GM21423 (cell line): ENCODE data around the gene PROC.

Source experiments
- ATAC-seq: cut with Tn5 transposase; IDR thresholded peaks from one replicate; pipeline ENCODE4 v1.9.1; 2021; ENCODE audit warnings: mild to moderate bottlenecking, moderate library complexity; ENCODE audit not compliant: unreplicated experiment

Gene PROC

DNA sequence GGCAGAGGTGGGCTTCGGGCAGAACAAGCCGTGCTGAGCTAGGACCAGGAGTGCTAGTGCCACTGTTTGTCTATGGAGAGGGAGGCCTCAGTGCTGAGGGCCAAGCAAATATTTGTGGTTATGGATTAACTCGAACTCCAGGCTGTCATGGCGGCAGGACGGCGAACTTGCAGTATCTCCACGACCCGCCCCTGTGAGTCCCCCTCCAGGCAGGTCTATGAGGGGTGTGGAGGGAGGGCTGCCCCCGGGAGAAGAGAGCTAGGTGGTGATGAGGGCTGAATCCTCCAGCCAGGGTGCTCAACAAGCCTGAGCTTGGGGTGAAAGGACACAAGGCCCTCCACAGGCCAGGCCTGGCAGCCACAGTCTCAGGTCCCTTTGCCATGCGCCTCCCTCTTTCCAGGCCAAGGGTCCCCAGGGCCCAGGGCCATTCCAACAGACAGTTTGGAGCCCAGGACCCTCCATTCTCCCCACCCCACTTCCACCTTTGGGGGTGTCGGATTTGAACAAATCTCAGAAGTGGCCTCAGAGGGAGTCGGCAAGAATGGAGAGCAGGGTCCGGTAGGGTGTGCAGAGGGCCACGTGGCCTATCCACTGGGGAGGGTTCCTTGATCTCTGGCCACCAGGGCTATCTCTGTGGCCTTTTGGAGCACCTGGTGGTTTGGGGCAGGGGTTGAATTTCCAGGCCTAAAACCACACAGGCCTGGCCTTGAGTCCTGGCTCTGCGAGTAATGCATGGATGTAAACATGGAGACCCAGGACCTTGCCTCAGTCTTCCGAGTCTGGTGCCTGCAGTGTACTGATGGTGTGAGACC lies at the start of gene PROC:
PROC (plus strand) TSS at position 128 of the 812 bp plus-strand sequence. CDS start 1,516 bp downstream, outside the sequence.
- no peak for ATAC-seq

DNA sequence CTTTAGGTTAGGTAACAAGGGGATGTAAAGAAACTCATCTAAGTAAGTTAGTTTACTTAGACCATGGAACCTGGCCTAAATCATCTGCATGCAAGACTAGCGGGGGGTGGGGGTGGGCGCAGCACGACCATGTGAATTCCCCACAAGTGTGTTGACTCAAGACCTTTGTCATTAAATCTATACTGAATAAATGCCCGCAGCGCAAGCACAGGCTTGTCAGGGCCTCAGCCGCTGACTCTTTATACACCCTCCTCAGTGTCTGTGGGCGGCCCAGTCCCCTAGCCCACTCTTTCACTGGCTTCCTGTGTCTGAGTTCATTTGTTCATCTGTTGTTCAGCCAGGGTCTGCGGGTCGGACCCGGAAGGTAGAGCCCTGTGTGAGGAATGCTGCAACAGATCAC lies 48.2 kb upstream of the PROC start:
- no peak for ATAC-seq

DNA sequence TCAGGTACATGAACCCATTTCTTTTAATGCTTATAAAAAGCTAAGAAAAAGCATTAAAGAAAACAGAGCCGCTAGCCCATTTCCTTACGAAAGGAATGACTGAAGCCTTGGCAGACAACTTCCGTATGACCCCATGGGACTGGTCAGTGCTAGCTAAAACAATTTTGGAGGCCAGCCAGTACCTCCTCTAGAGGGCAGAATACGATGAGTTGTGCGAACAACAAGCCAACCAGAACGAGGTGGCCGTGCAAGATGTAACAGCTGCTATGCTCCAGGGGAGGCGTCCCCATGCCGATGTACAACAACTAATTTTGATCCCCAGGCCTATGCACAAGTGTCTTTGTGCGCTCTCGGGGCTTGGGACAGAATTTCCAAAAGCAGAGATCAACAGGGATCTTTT lies 47.2 kb upstream of the PROC start:
- no peak for ATAC-seq

DNA sequence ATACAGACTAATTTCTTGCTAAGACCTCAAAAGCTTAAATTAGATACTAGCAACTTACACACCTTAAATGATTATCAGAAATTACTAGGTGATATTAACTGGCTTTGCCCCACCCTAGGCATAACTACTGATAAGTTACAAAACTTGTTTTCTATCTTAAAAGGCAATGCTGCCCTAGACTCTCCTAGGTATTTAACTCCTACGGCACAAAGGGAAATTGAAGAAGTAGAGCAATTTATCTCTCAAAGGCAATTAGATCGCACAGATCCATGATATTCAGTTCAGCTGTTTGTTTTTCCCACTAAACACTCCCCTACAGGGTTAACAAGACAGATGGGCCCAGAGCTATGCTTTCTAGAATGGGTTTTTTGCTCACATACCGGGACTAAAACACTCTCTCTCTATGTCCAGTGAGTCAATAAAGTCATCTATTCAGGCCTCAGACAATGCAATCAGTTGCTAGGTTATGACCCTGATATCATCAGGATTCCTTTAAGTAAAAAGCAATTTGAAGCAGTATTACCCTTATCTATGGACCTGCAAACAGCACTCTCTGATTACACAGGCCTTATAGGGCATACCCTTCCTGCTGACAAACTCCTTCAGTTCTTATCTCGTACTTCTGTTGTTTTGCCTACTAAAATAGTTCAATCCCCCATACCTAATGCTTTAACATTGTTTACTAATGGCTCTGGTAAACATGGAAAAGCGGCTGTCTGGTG lies 44.7 kb upstream of the PROC start:
- no peak for ATAC-seq

DNA sequence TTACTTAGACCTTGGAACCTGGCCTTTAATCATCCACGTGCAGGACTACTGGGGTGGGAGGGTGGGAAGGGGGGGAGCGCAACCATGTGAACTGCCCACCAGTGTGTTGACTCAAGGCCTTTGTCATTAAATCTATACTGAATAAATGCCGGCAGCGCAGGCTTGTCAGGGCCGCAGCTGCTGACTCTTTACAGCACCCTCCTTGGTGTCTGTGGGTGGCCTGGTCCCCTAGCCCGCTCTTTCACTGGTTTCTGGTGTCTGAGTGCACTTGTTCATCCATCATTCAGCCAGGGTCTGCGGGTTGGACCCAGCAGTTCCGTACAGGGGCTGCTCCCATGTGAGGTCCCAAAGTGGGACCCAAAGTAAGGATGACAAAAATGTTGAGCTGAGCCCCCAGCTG lies 42.0 kb upstream of the PROC start:
- no peak for ATAC-seq

- no peak for ATAC-seq
Observed at GRCh38 chr2:127377262-127377661, 41.0 kb upstream of the PROC start.

- ATAC-seq: no peak
Observed at GRCh38 chr2:127378720-127379119, 39.5 kb upstream of the PROC start.

- peak; percentile 73 for ATAC-seq
Observed at GRCh38 chr2:127379712-127380355, 38.4 kb upstream of the PROC start.

DNA sequence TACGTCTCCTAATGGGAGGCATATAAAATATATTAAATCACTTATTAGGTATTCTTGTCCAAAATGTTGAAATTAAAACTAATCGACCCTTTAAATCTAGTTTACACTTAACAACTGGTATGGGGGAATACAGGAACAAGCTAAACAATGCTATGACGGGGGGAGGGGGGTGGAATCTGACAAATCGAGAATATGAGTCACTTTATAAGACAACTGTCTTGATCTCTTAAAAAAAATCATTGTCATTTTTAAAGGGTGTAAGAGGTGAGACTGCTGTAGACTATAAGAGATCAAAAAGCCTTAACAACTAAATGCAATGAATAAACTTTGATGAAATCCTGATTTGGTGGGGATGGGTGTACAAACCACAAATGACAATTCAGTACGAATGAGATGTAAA lies 36.5 kb upstream of the PROC start:
- ATAC-seq: no peak

DNA sequence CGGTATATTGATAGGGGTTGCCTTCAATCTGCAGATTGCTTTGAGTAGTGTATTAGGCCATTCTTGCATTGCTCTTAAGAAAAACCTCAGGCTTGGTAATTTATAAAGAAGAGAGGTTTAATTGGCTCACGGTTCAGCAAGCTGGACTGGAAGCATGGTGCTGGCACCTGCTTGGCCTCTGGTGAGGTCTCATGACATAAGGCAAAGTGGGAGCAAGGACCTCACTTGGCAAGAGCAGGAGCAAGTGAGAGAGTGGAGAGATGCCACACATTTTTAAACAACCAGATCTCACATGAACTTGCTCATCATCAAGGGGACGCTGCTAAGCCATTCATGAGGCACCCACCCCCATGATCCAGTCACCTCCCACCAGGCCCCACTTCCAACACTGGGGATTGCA lies 35.4 kb upstream of the PROC start:
- ATAC-seq: no peak

DNA sequence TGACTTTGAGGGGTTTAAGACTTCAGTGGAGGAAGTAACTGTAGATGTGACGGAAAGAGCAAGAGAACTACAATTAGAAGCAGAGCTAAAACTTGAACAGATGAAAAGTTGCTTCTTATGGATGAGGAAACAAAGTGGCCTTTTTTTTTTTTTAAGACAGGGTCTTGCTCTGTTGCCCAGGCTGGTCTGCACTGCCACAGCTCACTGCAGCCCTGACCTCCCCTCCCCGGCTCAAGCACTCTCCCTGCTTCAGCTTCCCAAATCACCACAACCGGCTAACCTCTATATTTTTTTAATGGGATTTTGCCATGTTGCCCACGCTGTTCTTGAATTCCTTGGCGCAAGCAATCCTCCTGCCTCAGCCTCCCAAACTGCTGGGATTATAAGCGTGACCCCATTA lies 33.7 kb upstream of the PROC start:
- ATAC-seq: no peak

DNA sequence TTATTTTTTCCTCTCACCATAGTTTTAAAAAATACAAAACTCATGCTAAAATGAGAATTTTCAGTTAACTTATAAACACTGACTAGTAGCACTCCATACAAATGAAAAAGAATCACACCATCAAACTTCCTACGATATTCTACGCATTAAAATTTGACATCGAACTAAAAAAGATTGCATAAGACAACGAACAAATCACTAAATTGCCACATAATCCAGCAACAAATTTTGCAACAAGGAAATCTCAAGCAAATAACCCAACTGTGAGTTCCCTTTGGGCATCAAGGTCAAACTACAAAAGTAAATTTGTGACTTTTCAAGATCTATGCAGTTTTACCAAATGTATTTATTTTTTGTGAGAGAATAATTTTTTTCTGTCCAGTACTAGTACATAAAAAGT lies 32.0 kb upstream of the PROC start:
- no peak for ATAC-seq

DNA sequence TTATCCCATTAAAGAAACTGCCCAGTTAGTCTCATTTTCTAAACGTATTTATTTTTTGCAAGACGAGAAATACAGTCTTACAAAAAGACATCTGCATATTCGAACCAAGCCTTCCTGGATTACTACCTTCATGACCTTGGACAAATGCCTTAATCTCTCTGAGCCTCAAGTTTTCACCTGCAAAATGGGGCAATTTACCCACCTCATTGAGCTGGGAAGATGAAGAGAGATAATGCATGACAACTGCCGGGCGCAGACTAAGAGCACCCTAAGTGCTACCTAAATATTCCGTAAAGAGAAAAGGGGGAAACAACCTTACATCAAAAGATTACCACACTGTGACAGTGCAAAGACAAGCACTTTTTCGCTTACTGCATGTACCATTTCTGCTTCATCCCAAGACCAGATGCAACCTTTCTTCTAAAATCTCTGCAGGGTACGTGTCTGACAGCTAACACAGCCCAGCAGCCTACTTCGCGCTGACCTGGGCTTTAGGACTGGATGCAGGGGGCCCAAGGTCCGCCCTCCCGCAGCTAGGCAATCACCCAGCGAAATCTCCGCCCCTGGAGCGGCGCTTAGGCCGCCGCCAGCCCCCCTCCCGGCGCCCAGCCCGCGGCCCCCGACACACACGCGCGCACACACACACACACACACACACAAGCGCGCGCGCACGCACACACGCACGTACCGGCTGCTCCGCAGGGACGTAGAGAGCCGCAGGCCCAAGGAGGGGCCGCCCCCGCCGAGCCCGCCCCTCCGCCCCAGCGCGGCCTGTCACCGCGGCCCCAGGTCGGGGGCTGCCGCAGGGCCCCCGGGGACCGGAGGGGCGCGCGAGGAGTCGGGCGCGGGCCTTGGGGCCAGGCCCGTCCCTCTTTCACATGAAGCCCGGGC lies 31.2 kb upstream of the PROC start:
- peak; percentile 63 for ATAC-seq

DNA sequence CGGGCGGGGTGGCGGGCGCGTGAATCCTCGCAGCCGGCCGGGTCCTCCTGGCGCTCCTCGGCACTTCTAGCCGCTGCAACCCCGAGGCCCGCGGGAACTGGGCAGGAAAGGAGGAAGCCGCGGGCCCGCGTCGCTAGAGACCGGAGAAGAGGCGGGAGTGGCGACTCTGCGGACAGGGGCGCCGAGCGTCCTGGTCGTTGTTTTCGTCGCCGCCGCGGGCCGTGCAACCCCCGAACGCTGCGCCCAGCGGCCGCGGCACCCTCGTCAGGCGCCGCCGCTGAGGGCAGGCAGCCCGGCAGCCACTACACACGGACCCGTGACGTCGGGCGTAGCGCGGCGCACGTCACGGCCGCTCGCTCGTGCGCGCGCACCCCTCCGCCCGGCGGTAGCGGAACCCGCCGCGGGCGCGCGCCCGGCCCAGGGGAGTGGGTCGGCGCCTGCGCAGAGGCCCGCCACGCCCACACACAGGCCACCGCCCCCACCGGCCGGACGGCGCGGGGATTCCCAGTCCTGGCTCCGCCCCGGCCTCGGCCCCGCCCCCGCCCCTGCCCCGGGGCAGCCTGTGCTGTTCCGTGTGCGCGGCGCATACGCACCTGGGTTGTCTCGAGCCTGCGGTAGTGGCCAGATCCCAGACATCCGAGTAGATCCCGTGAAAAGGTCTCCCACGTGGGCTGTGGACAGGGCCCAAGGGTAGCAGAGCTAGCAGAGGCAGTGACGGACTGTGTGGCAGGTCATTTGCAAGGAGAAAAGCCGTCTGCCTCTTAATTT lies 30.4 kb upstream of the PROC start, which contains the start of gene MAP3K2:
MAP3K2 (minus strand) TSS at position 321 of the 768 bp plus-strand sequence. CDS start 44,846 bp downstream, outside the sequence.
- ATAC-seq: peak; percentile 70

- peak; percentile 18 for ATAC-seq
Observed at GRCh38 chr2:127388423-127389164, 29.6 kb upstream of the PROC start.

- no peak for ATAC-seq
Observed at GRCh38 chr2:127389778-127390435, 28.3 kb upstream of the PROC start.

DNA sequence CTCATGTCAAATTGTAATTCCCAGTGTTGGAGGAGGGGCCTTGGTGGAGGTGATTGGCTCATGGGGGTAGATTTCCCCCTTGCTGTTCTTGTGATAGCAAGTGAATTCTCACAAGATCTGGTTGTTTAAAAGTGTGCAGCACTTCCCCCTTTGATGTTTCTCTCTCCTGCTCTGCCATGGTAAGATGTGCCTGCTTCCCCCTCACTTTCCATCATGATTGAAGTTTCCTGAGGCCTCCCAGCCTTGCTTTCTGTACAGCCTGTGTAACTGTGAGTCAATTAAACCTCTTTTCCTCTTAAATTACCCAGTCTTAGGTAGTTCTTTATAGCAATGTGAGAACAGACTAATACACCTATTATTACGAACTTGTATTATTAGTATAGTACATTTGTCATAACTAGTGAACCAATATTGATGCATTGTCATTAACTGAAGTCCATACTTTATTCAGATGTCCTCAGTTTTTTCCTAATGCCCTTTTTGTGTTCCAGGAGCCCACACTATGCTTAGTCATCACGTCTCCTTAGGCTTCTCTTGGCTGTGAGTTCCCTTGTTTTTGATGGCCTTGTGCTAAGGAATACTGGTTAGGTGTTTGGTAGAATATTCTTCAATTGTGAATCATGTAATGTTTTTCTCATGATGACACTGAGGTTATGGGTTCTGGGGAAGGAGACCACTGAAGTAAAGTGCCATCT lies 25.9 kb upstream of the PROC start:
- ATAC-seq: no peak
